ENCODE data around the gene CCDC27.

Gene CCDC27

GRCh38 chr1:3712573-3713535 lies 39.4 kb upstream of the CCDC27 start:
- no peak overlapping the region for H3K4me3 ChIP-seq (replicated peaks; ENCODE audit: low read depth, low read length)
- DNase-seq (ENCODE audit: low read depth): no peak
- TF ChIP-seq, protein P1, sequence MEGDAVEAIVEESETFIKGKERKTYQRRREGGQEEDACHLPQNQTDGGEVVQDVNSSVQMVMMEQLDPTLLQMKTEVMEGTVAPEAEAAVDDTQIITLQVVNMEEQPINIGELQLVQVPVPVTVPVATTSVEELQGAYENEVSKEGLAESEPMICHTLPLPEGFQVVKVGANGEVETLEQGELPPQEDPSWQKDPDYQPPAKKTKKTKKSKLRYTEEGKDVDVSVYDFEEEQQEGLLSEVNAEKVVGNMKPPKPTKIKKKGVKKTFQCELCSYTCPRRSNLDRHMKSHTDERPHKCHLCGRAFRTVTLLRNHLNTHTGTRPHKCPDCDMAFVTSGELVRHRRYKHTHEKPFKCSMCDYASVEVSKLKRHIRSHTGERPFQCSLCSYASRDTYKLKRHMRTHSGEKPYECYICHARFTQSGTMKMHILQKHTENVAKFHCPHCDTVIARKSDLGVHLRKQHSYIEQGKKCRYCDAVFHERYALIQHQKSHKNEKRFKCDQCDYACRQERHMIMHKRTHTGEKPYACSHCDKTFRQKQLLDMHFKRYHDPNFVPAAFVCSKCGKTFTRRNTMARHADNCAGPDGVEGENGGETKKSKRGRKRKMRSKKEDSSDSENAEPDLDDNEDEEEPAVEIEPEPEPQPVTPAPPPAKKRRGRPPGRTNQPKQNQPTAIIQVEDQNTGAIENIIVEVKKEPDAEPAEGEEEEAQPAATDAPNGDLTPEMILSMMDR (IDR thresholded peaks at IDR 0.05; ENCODE audit: low read length, missing control alignments): no peak

- DNase-seq (ENCODE audit: low read depth): no peak
- no peak overlapping the region for H3K4me3 ChIP-seq (replicated peaks; ENCODE audit: low read depth, low read length)
- TF ChIP-seq, protein P1 (IDR thresholded peaks at IDR 0.05; ENCODE audit: low read length, missing control alignments): no peak
These were observed 38.4 kb upstream of the CCDC27 start for GRCh38 chr1:3713840-3714239.

DNA sequence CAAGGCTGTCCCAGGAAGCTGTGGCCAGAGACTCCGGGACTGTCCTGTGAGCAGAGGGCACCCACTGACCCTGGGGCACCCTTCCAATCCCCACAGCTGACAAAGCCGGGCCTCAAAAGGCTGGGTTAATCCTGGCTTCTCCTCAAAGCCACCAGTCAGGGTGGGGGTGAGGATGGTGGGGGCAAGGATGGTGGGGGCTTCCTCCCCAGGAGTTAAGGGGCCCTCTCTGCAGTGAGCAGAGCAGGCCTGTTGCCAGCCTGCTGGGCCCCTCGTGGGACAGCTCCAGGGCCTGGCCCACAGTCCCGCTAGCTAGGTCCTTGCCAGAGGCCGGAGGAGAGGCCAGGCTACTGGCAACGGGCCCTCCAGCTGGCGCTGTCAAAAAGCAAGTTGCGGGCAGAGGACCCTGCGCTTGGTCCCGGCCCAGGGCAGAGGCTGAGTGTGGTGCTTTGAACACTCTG lies 37.9 kb upstream of the CCDC27 start:
- no peak overlapping the region for H3K4me3 ChIP-seq (replicated peaks; ENCODE audit: low read depth, low read length)
- TF ChIP-seq, protein P1 (IDR thresholded peaks at IDR 0.05; ENCODE audit: low read length, missing control alignments): no peak
- no peak for DNase-seq (ENCODE audit: low read depth)

GRCh38 chr1:3714814-3715213 lies 37.4 kb upstream of the CCDC27 start:
- TF ChIP-seq, protein P1 (IDR thresholded peaks at IDR 0.05; ENCODE audit: low read length, missing control alignments): no peak
- no peak for DNase-seq (ENCODE audit: low read depth)
- H3K4me3 ChIP-seq (replicated peaks; ENCODE audit: low read depth, low read length): no peak overlapping the region

DNA sequence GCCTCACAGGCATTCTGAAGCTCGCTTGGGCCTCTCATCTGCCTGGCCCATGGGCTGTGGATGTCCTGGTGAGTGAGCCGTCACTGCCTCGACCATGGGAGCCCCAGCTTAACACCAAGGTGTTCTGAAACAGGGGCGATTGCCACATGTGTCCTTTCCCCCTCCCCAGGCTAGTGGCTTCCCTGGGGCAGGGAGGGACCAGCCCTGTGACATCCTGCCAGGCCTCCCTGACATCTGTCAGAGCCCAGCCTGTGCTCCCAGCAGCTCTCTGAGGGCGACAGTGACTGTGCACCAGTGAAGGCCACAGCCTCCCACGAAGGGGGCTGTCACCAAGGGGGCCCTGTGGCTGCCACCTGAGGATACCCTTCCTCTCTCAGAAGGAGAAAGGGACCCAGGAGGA lies 35.9 kb upstream of the CCDC27 start:
- no peak overlapping the region for H3K4me3 ChIP-seq (replicated peaks; ENCODE audit: low read depth, low read length)
- TF ChIP-seq, protein P1 (IDR thresholded peaks at IDR 0.05; ENCODE audit: low read length, missing control alignments): no peak
- DNase-seq (ENCODE audit: low read depth): no peak

DNA sequence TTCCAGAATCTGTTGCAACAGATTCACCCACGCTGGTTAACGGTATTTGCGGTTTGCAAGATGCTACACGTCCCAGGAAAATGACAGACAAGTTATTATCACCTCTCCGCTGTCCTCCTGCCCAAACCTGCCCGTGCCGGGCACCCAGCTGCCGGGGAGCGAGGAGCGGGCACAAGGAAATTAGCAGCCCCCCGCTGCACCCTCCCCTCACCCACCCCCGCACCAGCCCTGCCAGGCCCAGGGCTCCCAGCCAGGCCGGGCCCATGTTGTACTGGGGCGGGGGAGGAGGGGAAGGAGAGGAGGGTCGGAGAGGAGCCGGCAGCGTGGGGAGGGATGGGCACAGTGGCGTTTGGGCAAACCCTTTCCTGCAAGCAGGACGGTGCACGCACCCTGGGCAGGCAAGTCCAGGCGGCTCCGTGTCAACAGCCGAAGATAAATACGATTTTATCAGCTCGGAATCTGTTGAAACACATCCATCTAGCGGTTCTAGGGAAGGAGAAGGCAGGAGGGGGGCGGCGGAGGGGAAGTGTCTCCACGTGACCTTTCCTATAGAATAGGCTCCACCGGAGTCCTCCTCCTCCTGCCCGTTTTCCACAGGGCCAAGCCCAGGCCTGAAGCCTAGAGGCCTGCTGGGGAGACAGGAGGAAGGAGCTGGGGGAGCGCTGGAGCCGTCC lies 35.1 kb upstream of the CCDC27 start:
- DNase-seq (ENCODE audit: low read depth): no peak
- H3K4me3 ChIP-seq (replicated peaks; ENCODE audit: low read depth, low read length): no peak overlapping the region
- TF ChIP-seq, protein P1 (IDR thresholded peaks at IDR 0.05; ENCODE audit: low read length, missing control alignments): no peak

Data from fibroblast of pulmonary artery (primary cell).